Uterus (tissue), 2 donors: Measurements from ENCODE around the gene CRYGC.

Experiments used
- CTCF ChIP-seq, 4 experiments: fragments of 200-600 bp in 2 of 4; fragments of 450-650 bp in 2 of 4; sonication (generic) in 2 of 4; IDR thresholded peaks; one replicate each; pipeline ENCODE4 v1.5.1; 2016 to 2019; ENCODE audit warnings: antibody characterized with exemption in 4 of 4, mild to moderate bottlenecking in 2 of 4, moderate library complexity in 1 of 4
- POLR2A ChIP-seq, 2 donors: fragments of 450-650 bp; IDR thresholded peaks; one replicate each; pipeline ENCODE4 v1.6.1; 2016; ENCODE audit warnings: antibody characterized with exemption in 2 of 2, mild to moderate bottlenecking in 1 of 2, moderate library complexity in 1 of 2

DNA sequence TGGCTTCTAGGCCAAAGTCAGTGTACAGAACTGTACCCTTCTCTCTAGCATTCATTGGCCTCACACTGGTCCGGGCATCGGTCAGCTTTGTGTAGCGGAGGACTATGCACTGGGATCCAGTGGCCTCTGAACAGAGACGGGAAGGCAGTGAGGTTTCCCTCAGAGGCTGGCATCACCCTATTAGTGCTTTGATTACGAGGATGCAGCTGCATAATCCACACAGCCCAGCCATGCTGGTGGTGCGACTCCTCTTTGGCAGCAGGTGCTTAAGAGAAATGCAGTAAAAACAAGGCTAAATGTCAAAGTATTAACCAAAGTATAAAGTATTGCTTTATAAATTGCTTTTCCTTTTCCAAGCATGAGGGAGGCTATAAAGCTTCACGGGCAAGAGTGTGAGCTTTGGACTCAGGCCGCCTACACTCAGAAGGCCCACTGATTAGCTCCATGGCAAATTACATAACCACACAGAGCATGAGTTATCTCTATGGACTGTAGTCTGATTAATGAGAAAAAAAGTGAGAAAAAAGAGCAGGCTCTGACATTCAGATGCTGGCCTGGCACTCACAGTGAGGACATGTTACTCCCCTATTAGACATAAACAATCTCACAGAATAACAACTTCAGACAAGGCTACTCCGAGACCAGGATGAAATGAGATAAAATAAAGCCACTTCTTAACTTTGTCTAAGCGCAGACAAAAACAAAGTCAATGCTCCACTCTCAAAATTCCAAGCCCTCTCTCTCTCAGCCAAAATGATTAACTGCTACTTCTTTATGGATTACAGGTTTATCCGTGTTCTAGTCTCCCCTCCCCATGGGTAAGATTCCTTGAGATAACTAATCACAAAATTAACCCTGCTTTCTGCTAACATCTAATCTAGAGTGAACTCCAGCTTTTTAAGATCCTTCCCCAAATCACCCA lies 6.4 kb upstream of the CRYGC start:
- TF ChIP-seq POLR2A (IDR thresholded peaks at IDR 0.05) (no peak), CTCF (IDR thresholded peaks at IDR 0.05) (no peak)
